GM21390 (cell line): ENCODE results near the gene ANTXR1.

Experiments used
- ATAC-seq: cut with Tn5 transposase; IDR thresholded peaks from one replicate; pipeline ENCODE4 v1.9.1; 2021; ENCODE audit not compliant: unreplicated experiment

Gene ANTXR1

DNA sequence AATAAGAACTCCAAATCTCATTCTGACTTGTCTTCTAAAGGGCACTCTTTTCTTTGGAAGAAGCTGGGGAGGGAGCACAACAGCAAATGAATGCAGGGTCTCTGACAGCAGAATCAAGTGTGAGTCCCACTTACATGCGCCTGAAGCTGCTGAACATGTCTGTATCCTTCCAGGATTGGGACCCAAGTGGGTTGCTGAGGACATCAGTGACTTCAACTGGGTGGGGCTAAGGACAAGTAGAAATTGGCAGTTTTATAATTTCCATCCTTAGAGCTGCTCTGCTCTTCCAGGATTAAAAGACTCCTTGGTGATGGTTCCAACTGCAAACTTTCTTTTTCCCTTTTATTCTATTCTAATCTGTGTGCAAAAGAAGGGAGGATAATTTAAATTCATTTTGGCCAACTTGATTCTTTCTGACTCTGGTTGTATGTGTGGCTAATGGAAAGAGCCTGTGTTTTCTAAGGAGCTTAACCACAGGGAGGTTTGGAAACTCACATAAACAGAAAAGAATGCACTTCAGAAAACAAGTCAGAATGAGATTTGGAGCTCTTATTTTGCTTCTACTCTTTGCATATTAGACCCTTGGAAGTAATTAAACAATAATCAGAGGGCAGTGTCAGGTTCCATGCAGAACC, 20.6 kb downstream of the ANTXR1 start:
- no peak for ATAC-seq

DNA sequence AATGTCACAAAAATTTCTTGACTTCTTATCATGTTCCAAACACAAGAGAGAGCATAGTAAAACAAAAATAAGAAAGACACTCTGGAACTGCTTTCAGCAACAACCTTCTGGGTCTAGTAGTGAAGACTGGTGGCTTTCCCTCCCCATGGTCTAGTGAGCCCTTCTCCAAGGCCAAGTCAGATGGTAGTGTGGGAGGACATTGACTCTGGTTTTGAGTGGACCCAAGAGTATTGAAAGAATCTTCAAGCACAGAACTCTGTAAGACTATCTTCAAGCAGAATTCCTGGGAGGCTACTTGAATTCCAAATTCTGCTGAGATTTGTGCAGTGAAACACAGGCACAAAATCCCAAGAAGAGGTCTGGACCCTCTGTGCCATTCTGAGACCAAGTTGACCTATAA, 21.1 kb downstream of the ANTXR1 start:
- no peak for ATAC-seq

DNA sequence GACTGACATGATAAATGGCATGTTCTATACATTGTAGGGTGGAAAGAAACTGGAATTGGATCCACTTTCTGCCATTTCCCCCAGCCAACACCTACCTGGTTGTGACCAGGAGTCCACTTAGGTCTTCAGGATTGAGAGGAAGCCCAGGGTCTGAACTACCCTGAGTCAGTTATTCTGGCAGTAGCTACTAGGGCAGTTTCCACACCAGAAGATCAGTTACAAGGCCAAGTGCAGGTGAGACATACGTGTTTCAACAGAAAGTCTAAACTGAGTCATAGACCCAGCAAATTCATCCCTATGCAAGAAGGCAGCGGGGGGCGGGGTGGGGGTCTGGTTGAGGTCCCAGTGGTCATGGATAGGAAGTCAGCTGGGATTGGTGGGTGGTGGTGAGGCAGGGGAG, 21.9 kb downstream of the ANTXR1 start:
- ATAC-seq, result no peak

DNA sequence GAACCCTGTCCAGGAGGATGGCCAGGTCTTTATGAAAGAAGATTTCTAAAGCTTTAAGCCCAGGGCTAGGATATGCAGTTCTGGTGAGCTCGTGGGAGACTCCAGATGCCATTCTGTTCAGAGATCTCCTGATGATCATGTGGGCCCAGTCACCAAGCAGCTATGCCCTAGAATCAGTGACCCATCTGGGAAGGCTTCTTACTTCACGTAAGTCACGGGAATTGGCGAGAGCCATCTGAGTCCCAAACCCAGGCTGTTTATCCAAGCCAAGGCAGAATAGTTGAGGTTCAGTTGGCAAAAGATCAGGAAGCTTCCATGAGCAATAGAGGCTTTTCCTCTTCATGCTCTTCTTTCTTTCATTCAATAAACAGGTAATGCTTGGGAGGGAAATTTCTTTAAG, 23.9 kb downstream of the ANTXR1 start:
- ATAC-seq, result no peak

DNA sequence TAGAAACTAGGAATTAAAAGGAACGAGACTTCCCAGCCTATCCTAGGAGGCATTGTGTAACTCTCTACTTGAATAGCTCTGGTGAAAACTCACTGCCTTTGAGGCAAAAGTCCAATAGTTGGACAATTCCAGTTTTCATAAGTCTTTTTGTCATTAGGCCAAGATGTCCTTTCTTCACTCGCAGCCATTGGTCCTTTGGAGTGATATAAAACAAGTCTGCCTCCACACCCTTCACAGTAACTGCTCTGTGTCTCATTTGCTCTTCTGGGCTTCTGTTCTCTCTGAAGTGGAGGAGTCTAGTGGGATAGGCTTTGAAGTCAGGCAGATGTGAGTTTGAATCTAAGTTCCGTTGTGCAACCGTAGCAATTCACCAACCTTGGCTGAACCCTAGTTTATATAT, 28.2 kb downstream of the ANTXR1 start:
- no peak for ATAC-seq

DNA sequence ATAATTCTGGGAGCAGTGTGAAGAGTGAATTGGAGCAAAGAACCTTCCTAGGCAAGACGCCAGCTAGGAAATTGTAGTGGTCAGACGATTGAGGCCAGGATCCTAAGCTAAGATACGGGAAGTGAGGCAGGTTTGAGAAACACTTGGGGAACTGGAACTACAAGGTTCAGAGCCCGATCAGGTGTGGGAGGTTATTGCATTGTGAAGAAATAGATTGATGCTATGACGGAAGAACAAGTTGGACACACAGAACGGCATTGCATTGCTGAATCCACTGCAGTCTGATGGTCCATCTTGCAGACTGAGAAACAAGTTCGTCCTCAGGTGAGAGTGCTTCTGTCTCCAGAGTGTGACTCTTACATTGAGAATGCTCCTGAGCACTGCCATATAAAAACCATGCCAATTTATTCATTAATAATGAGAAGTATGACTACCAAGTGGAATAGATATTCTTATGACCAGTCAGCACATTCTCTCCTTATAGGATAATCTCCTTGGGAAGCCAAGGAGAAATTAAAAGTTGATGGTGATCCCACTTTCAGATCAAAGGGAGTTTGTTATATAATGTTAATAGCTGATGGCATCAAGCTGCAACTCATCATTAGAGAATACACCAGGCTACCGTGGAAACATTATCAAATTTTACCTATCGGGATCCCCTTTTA, 30.9 kb downstream of the ANTXR1 start:
- no peak for ATAC-seq

DNA sequence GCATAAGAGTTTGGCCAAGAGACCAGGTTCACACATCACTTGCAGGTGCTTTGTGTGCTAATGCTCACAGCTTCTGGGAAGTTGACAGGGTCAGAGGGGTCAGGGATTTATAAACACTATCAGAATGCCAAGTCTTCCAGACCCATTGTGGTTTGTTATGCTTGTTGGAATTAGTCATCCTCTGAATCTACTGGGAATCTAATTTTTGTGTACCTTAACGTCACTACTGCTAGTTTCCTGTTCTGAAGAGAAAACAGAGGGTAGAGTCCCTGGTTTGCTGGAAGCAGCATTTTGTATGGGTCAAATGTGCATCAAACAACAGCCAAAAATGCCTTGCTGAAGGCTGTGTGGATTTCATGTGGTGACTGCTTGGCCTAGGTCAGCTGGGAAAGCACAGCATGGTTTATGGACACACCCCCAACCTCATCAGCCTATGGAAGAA, 33.3 kb downstream of the ANTXR1 start:
- no peak for ATAC-seq

DNA sequence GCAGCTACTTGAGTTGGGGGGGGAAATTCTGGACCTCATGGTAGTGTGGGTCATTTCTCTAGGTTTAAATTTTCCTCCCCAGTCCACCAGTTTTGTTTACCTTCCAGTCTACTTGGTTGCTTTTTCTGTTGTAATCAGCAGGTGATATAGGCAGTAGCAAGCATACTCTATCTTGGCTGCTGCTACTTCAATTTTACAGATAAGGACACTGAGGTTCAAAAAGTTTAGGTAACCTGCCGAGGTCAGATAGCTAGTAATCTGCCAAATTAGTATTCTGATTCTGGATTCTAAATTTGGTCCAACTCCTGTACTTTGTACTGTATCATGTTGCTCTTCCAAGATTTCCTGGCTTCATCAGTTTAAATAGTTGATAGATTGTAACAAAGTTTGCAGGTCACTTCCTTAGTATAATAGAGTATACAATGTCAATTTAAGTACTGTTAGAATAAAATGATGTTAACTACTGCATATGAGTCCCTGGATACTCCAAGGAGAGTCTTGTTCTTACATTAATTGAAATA, 34.7 kb downstream of the ANTXR1 start:
- ATAC-seq, result no peak

DNA sequence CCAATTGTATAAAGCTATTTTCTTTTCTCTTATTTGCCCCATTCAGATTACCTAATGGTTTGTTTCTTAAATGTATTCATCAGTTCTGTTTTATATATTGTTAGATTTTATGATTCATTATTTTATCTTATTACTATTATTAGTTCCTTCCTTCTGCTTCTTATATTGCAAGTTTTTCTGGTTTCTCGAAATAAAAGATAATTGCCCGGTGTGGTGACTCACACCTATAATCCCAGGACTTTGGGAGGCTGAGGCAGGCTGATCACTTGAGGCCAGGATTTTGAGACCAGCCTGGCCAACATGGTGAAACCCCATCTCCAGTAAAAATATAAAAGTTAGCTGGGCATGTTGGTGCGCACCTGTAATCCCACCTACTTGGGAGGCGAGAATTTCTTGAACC, 37.8 kb downstream of the ANTXR1 start:
- ATAC-seq, result no peak

DNA sequence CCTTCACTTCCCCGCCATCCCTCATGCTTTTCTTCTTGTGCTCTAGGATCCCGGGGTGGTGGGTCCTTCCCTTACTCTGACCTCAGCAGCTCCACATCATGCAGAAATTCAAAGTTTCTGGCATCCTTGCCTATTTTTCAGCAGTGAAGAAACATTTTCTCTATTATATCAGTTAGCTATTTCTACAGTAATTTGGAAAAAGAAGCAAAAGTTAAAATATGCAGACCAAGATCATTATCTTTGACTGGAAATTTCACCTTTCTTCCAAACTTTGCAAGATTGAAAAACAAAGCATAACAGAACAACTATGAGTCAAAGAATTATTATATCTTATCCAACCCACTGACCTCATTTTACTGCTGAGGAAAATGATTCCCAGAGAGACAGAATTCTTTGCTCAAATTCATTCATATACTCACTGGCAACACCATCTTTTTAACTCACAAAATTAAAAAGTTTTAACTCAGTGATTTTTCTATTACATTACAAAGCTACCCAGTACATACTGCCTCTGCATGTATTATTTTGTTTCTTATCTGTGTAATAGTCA, 40.5 kb downstream of the ANTXR1 start:
- no peak for ATAC-seq

DNA sequence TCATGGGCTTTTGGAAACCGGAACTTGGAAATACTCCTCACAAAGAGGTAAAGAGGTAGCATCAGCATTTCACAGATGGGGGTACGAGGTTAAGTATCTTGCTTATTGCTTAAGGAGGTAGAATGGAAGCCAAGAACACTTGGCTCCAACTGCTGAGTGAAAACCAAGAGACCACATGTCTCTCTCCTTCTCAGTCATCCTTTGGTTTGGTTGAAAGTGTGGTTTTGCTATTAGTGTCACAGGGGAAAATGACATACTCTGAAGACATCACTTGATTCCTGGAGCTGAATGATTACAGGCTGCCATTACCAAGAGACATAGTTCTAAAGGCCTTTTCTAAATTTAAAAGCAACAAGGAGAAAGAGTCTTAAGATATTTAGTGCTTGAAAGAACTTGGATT, 41.5 kb downstream of the ANTXR1 start:
- ATAC-seq, result peak; percentile 76

DNA sequence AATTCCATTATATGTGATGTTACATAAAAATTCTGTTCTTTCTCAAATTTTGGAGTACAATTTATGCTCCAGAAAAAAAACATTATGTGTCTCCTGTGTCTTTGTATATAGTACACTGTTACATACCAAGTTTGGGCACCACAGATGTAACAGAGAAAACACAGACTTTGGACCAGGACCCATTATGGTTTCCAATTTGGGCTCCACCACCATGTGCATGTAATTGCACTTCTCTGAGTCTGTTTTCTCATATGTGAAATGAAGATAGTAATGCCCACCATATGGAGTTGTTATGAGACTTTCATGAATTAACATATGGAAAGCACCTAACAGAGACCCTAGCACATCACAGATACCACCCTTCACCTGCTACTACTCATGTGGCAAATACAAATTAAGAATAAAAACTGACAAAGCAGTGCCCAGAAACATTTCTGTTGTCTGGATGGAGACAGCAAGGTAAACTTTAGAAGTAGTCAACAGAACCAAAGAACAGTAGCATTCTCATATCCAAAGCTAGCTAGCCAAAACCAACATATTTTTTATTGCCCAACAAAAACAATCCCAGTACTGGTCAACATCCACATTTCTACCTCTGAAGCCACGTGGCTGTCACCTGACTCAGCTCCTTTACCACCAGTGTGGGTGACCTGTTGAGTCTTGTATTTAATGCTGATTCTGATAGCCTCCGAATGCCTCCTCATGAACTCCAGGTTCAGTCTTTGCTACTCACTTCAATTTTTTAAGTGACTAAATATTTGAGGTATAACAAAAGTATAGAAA, 42.9 kb downstream of the ANTXR1 start:
- ATAC-seq, result no peak

DNA sequence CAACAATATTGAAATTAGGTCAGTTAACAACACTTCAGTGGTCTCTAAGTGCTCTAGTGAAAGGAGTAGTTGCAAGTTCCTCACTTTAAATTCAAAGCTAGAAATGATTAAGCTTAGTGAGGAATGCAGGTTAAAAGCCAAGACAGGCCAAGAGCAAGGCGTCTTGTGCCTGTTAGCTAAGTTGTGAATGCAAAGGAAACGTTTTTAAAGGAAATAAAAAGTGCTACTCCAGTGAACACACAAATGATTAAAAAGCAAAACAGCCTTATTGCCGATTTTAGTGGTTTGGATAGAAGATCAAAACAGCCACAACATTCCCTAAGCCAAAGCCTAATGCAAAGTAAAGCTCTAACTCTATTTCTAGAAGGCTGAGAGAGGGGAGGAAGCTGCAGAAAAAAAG, 44.7 kb downstream of the ANTXR1 start:
- no peak for ATAC-seq

DNA sequence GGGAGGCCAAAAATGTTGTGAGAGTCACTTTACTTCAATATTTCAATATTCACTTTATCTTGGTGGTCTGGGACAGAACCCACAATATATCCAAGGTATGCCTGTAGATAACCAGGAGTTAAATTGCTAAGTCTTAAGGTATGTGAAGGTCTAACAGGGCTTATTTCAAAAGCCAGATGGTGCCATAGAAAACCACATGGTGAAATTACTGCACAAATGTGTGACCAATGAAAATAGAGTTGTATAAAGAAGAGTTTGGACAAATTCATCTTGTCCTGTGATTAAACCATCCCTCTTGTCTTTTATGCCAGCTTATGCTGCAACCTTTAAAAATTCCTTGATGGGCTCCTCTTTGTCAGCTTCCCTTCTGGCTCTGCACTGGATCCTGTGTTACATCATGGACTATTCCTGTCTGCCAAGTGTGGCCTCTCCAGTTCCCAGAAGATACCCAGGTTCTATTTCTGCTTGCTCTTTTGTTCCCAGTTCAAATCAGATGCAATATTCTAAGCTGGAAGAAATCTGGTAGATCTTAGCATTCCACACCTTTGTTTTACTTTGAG, 46.8 kb downstream of the ANTXR1 start:
- ATAC-seq, result no peak

DNA sequence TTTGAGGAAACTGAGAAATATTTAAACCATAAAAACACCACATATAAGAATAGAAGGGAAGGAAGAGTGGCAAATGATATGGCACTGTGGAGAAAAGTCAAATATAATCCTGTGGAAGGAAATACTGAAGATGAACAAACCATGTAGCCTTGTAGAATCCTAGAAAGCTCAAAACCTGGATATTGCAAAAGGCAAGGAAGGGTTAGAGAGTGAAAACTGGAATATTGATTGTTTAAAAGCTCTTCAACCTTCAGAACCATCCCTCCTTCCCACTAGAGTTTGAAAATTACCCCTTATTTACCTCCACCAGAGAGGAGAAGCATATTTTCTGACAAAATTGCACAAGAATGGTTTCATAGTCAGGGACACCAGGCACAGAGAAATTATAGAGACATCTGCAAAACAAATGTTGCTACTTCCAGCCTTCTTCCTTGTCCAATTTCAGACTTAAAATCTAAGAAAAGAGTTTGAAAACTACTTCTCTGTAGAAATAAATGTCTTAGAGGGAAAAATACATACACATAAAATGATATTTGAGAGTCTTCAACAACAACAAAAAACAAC, 48.0 kb downstream of the ANTXR1 start:
- ATAC-seq, result no peak

DNA sequence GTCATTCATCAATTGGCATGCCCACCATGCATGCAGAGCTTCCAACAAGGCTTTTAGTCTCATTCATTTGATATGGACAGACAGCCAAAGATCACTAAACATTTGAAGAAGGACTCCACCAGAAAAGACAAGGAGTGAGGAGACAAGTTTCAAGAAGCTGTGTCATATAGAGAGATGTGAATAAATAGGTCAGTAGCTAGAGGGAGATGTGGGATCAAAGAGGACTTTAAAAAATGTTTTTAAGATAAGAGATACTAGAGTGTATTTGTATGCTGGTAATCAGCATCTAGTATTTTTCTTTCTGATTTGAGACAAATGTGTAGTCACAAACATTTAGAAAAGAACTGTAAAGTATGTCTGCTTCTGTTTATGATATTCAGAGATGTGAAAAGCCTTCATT, 48.5 kb downstream of the ANTXR1 start:
- ATAC-seq, result no peak

DNA sequence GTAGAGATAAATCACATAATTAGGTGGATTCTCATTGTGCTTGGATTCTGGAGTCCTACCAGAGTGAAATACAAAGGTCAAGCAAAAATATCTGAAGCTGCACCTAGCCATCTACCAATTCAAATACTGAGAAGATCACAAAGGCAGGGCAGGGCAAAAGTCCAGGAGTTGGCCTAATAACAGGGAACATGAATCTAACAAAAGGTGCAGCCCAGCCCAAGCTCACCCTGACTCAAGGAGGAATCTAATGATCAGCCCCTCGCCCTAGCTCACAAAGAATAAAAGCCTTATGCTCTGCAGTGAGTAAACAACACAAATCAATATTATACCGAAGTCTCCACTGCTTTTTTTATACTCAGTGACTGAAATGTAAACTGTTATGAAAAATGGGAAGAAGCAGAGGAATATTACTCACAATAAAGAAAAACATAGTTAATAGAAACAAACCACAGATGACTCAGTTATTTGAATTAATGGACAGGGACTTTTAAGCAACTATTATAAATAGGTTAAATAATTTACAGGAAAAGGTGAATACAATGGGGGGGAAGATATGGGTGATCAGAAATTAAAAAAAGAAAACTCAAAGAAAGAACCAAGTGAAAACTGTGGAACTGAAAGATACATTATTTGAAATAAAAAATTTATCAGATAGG, 49.5 kb downstream of the ANTXR1 start:
- no peak for ATAC-seq

DNA sequence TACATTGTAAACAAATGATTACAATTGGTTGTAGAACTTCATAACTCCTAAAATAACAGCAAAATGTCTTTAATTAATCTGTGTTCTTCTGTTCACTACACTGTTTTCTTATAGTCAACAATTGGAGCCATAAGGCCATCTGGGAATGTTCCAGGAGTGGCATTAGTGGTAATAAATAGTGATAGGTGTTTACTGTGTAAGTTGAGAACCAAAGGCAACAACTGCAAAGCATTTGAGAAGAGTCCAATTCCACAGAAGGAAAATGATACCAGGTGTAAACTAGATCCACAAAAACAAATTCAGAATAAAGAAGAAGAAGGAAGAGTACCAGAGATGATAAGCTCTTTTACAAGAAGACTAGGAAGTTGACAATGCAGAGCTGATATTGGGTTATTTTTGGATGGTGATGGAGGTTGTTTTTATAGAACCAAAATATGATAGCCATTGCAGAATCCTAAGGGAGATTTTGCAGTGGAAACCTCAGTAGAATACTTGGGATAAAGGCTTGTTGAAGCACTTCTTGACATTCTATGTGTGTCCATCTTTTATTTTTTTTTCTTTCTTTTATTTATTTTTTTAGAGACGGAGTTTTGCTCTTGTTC, 52.9 kb downstream of the ANTXR1 start:
- ATAC-seq, result no peak

DNA sequence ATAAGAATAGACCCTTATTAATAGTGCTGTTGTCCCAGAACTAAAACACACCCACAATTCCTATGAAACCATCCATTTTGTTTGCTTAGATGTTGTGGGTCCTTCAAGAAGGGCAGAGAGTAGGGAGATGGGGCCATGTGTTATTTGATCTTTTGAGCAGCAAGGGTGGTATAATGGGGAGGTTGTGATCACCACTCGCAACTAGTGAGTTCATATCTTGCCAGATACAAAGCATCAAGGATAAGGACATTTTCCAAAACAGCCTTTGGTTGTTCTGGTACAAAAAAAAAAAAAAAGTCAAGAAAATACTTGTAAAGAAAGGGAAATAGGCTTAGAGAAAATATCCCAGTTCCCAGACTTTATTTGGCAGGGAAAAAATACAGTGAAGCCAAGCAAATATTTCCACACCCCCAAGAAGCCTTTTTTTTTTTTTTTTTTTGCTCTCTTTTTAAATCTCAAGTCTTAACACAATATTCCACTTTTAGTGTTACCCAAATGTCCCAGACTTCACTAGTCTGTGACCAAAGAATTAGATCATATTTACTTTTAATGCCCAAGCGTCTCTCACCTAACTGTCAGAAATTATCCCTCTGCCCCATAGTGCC, 54.1 kb downstream of the ANTXR1 start:
- no peak for ATAC-seq

DNA sequence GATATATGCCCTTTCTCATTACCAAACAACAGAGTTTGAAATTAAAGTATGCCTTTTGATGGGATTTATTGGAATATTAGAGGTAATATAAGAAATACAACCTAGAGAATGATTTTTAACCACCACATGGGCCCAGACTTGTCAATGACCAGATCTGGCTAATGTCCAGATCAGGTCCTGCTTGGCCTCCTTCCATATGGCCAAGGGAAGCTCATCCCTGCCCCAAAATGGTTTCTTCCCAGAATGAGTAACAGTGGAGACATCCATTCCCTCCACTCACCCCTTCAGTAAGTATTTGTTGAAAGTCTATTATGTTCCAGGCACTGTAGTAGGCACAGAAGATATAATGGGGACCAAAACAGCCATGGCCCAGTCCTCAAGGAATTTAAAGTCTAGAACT, 54.9 kb downstream of the ANTXR1 start:
- ATAC-seq, result no peak
